ENCODE data around the gene FKBP1B.
"Not testable (repeated sequence)": the region's sequence is repeated elsewhere in the genome, so short reads cannot be mapped to it uniquely, and the experiment has no call there.

The FKBP1B gene

GRCh38 chr2:24105816-24106215 lies 56.3 kb downstream of the FKBP1B start:
- no peaks in the 10 kb centered on the region for H3K36me3 ChIP-seq (ENCODE audit: insufficient read depth, low read length)
- H3K9me3 ChIP-seq (ENCODE audit: low read length) = peaks cover 12% of the 10 kb centered on the region
- H2AFZ ChIP-seq (ENCODE audit: low read depth, low read length) = no peak overlapping the region
- no peak overlapping the region for H3K4me3 ChIP-seq (ENCODE audit: low read length)
- no peaks in the 10 kb centered on the region for H3K4me1 ChIP-seq (ENCODE audit: insufficient read depth, low read length)
- no peaks in the 10 kb centered on the region for H3K27me3 ChIP-seq (ENCODE audit: insufficient read depth, low read length)

- no peak overlapping the region for H3K4me3 ChIP-seq (ENCODE audit: low read length)
- H3K36me3 ChIP-seq (ENCODE audit: insufficient read depth, low read length) = no peaks in the 10 kb centered on the region
Measured at GRCh38 chr2:24106786-24107185, 57.2 kb downstream of the FKBP1B start.

GRCh38 chr2:24107336-24107735 lies 57.8 kb downstream of the FKBP1B start:
- Histone ChIP-seq H3K9me3 (ENCODE audit: low read length) (peaks cover 12% of the 10 kb centered on the region), H2AFZ (ENCODE audit: low read depth, low read length) (no peak overlapping the region), H3K4me3 (ENCODE audit: low read length) (no peak overlapping the region), H3K27me3 (ENCODE audit: insufficient read depth, low read length) (no peaks in the 10 kb centered on the region), H3K4me1 (ENCODE audit: insufficient read depth, low read length) (no peaks in the 10 kb centered on the region), H3K36me3 (ENCODE audit: insufficient read depth, low read length) (no peaks in the 10 kb centered on the region)

More at GRCh38 chr2:24106786-24107185, 57.2 kb downstream of the FKBP1B start:
- no peaks in the 10 kb centered on the region for H3K27me3 ChIP-seq (ENCODE audit: insufficient read depth, low read length)
- no peaks in the 10 kb centered on the region for H3K4me1 ChIP-seq (ENCODE audit: insufficient read depth, low read length)
- peaks cover 12% of the 10 kb centered on the region for H3K9me3 ChIP-seq (ENCODE audit: low read length)
- H2AFZ ChIP-seq (ENCODE audit: low read depth, low read length) = no peak overlapping the region

- not testable (repeated sequence) for H3K4me3 ChIP-seq (ENCODE audit: low read length); H3K36me3 ChIP-seq (ENCODE audit: insufficient read depth, low read length); H2AFZ ChIP-seq (ENCODE audit: low read depth, low read length); H3K27me3 ChIP-seq (ENCODE audit: insufficient read depth, low read length); H3K4me1 ChIP-seq (ENCODE audit: insufficient read depth, low read length)
- H3K9me3 ChIP-seq (ENCODE audit: low read length) = peaks cover 10% of the 10 kb centered on the region
Measured at GRCh38 chr2:24109431-24109830, 59.9 kb downstream of the FKBP1B start.

GRCh38 chr2:24110660-24111303 lies 61.2 kb downstream of the FKBP1B start:
- Histone ChIP-seq H3K4me3 (ENCODE audit: low read length) (no peak overlapping the region), H2AFZ (ENCODE audit: low read depth, low read length) (no peak overlapping the region)

GRCh38 chr2:24111407-24111901 lies 61.9 kb downstream of the FKBP1B start:
- Histone ChIP-seq H3K36me3 (ENCODE audit: insufficient read depth, low read length) (no peaks in the 10 kb centered on the region), H3K9me3 (ENCODE audit: low read length) (peaks cover 5% of the 10 kb centered on the region)

More at GRCh38 chr2:24110660-24111303, 61.2 kb downstream of the FKBP1B start:
- Histone ChIP-seq H3K36me3 (ENCODE audit: insufficient read depth, low read length) (no peaks in the 10 kb centered on the region), H3K27me3 (ENCODE audit: insufficient read depth, low read length) (no peaks in the 10 kb centered on the region), H3K4me1 (ENCODE audit: insufficient read depth, low read length) (no peaks in the 10 kb centered on the region), H3K9me3 (ENCODE audit: low read length) (peaks cover 5% of the 10 kb centered on the region)

More at GRCh38 chr2:24111407-24111901, 61.9 kb downstream of the FKBP1B start:
- H3K4me1 ChIP-seq (ENCODE audit: insufficient read depth, low read length) = no peaks in the 10 kb centered on the region
- no peak overlapping the region for H3K4me3 ChIP-seq (ENCODE audit: low read length)
- H3K27me3 ChIP-seq (ENCODE audit: insufficient read depth, low read length) = no peaks in the 10 kb centered on the region
- H2AFZ ChIP-seq (ENCODE audit: low read depth, low read length) = no peak overlapping the region
